Gastroesophageal sphincter (tissue), 3 donors: Measurements from ENCODE around the gene RPTOR.

ENCODE experiments used
- CTCF ChIP-seq, 4 experiments: fragments of 200-600 bp in 2 of 4; fragments of 450-650 bp in 2 of 4; sonication (generic) in 1 of 4; IDR thresholded peaks; one replicate each; pipeline ENCODE4 v1.5.1; 2017 to 2019; ENCODE audit warnings: antibody characterized with exemption in 4 of 4, mild to moderate bottlenecking in 2 of 4, moderate library complexity in 2 of 4
- EP300 ChIP-seq: sonication (generic); formaldehyde crosslinking; IDR thresholded peaks from one replicate; pipeline ENCODE4 v1.6.1; 2017; ENCODE audit warnings: antibody characterized with exemption, mild to moderate bottlenecking
- POLR2A ChIP-seq, 2 donors: fragments of 450-650 bp; IDR thresholded peaks; one replicate each; pipeline ENCODE4 v1.6.1; 2017; ENCODE audit warnings: antibody characterized with exemption in 2 of 2, mild to moderate bottlenecking in 2 of 2, moderate library complexity in 1 of 2
- POLR2AphosphoS5 ChIP-seq: sonication (generic); formaldehyde crosslinking; IDR thresholded peaks from one replicate; pipeline ENCODE4 v1.6.1; 2017; ENCODE audit warnings: antibody characterized with exemption

- TF ChIP-seq POLR2A (IDR thresholded peaks at IDR 0.05) (no peak), EP300 (no peak), CTCF (IDR thresholded peaks at IDR 0.05) (no peak), POLR2AphosphoS5 (no peak)
Measured at GRCh38 chr17:80807882-80808281, 263.2 kb downstream of the RPTOR start.
